Activated CD8-positive, alpha-beta memory T cell treated with anti-CD3 and anti-CD28 coated beads, Interleukin-2, amount 50 U/mL, for 48 hours (primary cell): ENCODE measurements around the gene COL6A1.
A peak's percentile ranks its signal among the peaks of the same experiment; 100 is the strongest.

ENCODE experiments used
- DNase-seq: peaks from one replicate; pipeline ENCODE4 v3.0.0-alpha.2; 2020

The COL6A1 gene

GRCh38 chr21:46050668-46051378 is 69.3 kb downstream of the COL6A1 start:
- DNase-seq = peak; percentile 46

GRCh38 chr21:46051379-46051770 is 69.8 kb downstream of the COL6A1 start:
- peak; percentile 32 for DNase-seq

- DNase-seq = peak; percentile 48
These were observed 70.5 kb downstream of the COL6A1 start for GRCh38 chr21:46051821-46052675.

GRCh38 chr21:46052703-46053651 is 71.4 kb downstream of the COL6A1 start:
- DNase-seq = peak; percentile 75

GRCh38 chr21:46054031-46054430 is 72.5 kb downstream of the COL6A1 start:
- DNase-seq = peak; percentile 40

GRCh38 chr21:46054451-46054881 is 72.9 kb downstream of the COL6A1 start:
- peak; percentile 50 for DNase-seq
